GM19238 (cell line): ENCODE measurements around the gene CASQ2.
A peak's percentile ranks its signal among the peaks of the same experiment; 100 is the strongest.
"Not testable (repeated sequence)": the region's sequence is repeated elsewhere in the genome, so short reads cannot be mapped to it uniquely, and the experiment has no call there.

Experiments
- DNase-seq: peaks from one replicate; pipeline ENCODE4 v3.0.0; 2011; ENCODE audit warnings: low spot score; ENCODE audit not compliant: insufficient read length

Gene CASQ2

GRCh38 chr1:115781343-115781742 lies 12.8 kb upstream of the CASQ2 start:
- DNase-seq: no peak

DNA sequence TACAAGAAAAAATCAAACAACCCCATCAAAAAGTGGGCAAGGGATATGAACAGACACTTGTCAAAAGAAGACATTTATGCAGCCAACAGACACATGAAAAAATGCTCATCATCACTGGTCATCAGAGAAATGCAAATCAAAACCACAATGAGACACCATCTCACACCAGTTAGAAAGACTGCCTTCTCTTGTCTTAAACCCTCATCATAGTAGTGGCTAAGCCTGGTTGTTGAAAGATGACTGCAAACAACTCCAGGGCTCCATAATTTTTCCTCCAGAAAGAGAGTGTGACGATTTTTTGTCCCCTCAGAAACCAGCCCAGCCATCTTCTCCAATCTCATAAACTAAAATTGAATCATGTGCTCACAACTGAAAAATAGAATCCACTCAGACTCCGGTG lies 12.1 kb upstream of the CASQ2 start:
- not testable (repeated sequence) for DNase-seq

- not testable (repeated sequence) for DNase-seq
Observed at GRCh38 chr1:115779075-115779474, 10.6 kb upstream of the CASQ2 start.

- DNase-seq: peak; percentile 27
Observed at GRCh38 chr1:115771847-115772457, 3.4 kb upstream of the CASQ2 start.

- no peak for DNase-seq
Observed at GRCh38 chr1:115771094-115771846, 2.8 kb upstream of the CASQ2 start.

- DNase-seq: no peak
Observed at GRCh38 chr1:115767403-115767802, 1.1 kb downstream of the CASQ2 start.

GRCh38 chr1:115765091-115765490 lies 3.4 kb downstream of the CASQ2 start:
- DNase-seq: no peak

GRCh38 chr1:115764541-115764940 lies 4.0 kb downstream of the CASQ2 start:
- DNase-seq: no peak

DNA sequence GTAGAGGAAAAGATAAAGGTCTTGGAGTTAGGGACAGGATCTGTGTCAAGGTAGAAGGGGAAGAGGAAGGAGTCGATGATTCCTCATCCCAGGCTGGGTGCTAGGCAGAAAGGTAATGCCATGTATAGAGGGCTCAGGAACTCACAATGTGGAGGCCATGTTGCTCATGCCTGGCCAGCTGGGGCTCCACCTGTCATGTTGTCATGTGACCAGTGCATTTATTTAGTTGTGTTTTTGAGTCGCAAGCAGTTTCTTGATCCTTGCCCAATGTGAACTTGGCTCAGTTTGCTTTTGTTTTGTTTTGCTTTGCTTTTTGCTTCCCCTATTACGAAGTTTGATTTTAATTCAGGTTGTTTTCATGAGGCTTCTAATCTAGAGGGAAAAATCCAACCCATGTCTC lies 5.7 kb downstream of the CASQ2 start:
- no peak for DNase-seq

GRCh38 chr1:115761601-115762302 lies 6.8 kb downstream of the CASQ2 start:
- DNase-seq: no peak

DNA sequence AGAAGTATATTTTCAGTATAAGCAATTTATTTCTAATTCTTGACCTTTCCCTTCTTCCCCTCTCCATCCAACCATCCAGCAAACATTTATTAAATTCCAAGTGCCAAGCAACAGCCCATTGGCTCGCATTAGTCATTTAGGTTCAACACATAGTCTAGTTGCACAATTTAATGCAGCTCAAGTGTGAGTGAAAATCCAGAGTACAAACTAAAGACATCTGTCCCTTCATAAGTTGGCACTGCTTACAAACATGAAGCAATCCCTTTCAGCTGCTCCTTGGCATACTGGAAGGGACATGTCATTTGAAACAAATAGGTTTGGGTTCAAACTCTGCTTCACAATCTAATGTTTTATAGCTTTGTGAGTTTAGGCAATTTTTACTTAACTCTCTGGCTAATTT lies 10.7 kb downstream of the CASQ2 start:
- DNase-seq: no peak

DNA sequence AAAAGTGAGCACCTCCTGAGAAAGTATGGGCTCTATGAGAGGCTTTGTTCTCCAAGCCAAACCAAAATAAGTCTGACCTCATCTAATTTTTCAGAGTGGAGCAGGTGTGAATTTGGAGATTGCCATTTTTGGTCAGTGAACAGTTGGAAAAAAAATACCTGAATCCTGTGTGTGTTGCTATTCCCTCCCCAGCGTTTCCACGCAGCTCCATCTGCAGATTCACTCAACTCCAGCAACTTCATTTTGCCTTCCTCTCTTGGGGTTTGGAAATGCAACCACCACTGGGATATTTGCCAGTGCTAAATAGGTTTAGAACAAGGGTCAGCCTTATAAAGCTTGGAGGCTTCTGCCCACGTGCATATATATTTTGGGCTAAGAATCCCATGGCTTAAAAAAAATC lies 11.2 kb downstream of the CASQ2 start:
- DNase-seq: no peak

- DNase-seq: no peak
Observed at GRCh38 chr1:115755456-115756370, 12.8 kb downstream of the CASQ2 start.

- DNase-seq: no peak
Observed at GRCh38 chr1:115753830-115754229, 14.7 kb downstream of the CASQ2 start.

DNA sequence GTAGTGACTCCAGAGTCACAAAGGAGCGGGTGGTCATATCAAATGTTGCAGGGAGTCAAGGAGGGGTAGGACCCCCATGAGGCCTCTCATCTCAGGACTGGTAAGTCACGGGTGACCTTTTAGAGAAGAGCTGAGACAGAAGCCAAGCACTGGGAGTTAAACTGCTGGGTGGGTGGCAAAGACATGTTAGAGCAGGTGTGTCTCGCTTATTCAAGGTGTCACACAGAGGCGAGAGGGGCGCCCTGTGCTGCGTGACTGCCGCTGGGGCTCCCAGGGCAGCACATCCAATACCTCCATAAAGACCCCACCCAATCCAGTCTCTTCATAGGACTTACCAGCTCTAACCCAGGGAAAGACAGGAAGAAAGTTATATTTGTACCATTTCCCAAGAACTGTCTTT lies 15.2 kb downstream of the CASQ2 start:
- DNase-seq: no peak

- DNase-seq: no peak
Observed at GRCh38 chr1:115748401-115749150, 19.9 kb downstream of the CASQ2 start.

DNA sequence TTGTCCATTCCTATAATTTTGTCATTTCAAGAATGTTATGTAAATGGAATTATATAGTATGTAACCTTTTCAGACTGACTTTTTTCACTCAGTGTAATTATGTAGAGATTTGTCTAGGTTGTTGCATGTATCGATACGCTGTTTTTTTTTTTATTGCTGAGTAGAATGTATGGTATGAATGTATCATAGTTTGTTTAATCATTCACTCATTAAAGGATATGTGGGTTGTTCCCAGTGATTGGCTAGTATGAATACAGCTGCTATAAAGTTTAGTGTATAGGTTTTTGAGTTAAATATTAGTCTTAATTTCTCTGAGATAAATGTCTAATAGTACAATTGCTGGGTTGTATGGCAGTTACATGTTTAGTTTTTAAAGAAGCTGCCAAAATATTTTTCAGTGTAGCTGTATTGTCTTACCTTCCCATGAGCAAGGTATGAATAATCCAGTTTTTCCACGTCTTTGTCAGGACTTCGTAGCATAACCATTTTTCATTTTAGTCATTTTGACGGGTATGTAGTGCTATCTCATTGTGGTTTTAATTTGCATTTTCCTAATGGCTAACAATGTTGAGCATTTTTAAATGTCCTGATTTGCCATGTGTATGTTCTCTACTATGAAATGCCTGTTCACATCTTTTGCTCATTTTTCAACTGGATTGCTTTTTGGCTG lies 22.4 kb downstream of the CASQ2 start:
- no peak for DNase-seq

- DNase-seq: no peak
Observed at GRCh38 chr1:115744646-115745275, 23.8 kb downstream of the CASQ2 start.

DNA sequence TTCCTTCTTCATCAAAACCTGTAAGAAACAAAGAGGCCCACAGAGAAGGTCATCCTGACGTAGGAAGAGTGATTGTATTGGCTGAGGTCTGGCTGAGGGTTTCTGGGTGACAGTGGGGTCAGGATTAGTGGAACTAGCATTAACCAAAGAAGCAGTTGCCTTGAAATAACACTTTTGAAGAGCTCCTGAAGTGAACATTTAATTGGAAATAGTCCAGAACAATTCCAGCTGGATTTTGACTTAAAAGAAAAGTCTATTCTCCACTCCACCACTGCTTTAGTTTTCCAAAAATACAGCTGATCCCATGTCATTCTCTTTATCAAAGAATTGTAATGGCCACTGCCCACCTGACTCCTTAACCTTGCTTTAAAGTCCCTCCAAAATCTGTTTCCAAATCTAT lies 27.7 kb downstream of the CASQ2 start:
- no peak for DNase-seq

GRCh38 chr1:115732316-115732715 lies 36.2 kb downstream of the CASQ2 start:
- no peak for DNase-seq
